Measurements from ENCODE around the gene MARK3. TPM values are rescaled to one million over a fixed set of nuclear protein-coding genes. Genes with fewer than 3 reads are reported as not detected.

MARK3 gene
- polyA plus RNA-seq, 1 donor (not counting 4 experiments of a cell fraction or from before 2014, with no cell fraction given), result 133 TPM

- no peak overlapping the region for H3K27ac ChIP-seq (ENCODE audit: control insufficient read depth, insufficient read depth, low read length)
- dilution Hi-C loops (cut with MboI; ENCODE audit: extremely low pct_ligation_motif_present, low sequenced_read_pairs), result no loop called here
- no peak overlapping the region for H2AFZ ChIP-seq (ENCODE audit: control insufficient read depth, low read length)
- TF ChIP-seq, protein P1, sequence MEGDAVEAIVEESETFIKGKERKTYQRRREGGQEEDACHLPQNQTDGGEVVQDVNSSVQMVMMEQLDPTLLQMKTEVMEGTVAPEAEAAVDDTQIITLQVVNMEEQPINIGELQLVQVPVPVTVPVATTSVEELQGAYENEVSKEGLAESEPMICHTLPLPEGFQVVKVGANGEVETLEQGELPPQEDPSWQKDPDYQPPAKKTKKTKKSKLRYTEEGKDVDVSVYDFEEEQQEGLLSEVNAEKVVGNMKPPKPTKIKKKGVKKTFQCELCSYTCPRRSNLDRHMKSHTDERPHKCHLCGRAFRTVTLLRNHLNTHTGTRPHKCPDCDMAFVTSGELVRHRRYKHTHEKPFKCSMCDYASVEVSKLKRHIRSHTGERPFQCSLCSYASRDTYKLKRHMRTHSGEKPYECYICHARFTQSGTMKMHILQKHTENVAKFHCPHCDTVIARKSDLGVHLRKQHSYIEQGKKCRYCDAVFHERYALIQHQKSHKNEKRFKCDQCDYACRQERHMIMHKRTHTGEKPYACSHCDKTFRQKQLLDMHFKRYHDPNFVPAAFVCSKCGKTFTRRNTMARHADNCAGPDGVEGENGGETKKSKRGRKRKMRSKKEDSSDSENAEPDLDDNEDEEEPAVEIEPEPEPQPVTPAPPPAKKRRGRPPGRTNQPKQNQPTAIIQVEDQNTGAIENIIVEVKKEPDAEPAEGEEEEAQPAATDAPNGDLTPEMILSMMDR (optimal IDR thresholded peaks at IDR 0.05 in 1 of 3, IDR thresholded peaks at IDR 0.05 in 1 of 3, conservative IDR thresholded peaks at IDR 0.05 in 1 of 3; ENCODE audit: extremely low read depth in 1 of 3, insufficient read depth in 2 of 3, low read length in 3 of 3), result no peak
- no peak for TF ChIP-seq EZH2 (IDR thresholded peaks at IDR 0.05; ENCODE audit: low read length)
- H3K79me2 ChIP-seq (ENCODE audit: control insufficient read depth, insufficient read depth, low read length), result no peaks in the 10 kb centered on the region
- no peak for DNase-seq (ENCODE audit: low read depth, low spot score)
- no peaks in the 10 kb centered on the region for H3K9me3 ChIP-seq (ENCODE audit: control insufficient read depth, low read depth, low read length)
- H4K20me1 ChIP-seq (ENCODE audit: control insufficient read depth, extremely low read depth, insufficient read depth, low read length), result peaks cover 10% of the 10 kb centered on the region
- no peak overlapping the region for H3K9ac ChIP-seq (ENCODE audit: control insufficient read depth, extremely low read depth, insufficient read depth, low read length)
- FAIRE-seq, result no peak
- peaks cover 20% of the 10 kb centered on the region for H3K4me1 ChIP-seq (ENCODE audit: control insufficient read depth, extremely low read depth, insufficient read depth, low read length)
- no peak overlapping the region for H3K4me2 ChIP-seq (ENCODE audit: control insufficient read depth, extremely low read depth, insufficient read depth, low read depth, low read length)
- H3K36me3 ChIP-seq (ENCODE audit: control insufficient read depth in 2 of 2, extremely low read depth in 1 of 2, insufficient read depth in 2 of 2, low read length in 2 of 2), result no peaks in the 10 kb centered on the region
- no peak overlapping the region for H3K4me3 ChIP-seq (ENCODE audit: control insufficient read depth in 2 of 3, extremely low read depth in 1 of 3, insufficient read depth in 2 of 3, low read depth in 1 of 3, low read length in 3 of 3)
- H3K27me3 ChIP-seq (ENCODE audit: control insufficient read depth, extremely low read depth, insufficient read depth, low read length), result no peaks in the 10 kb centered on the region
- peaks cover 11% of the 10 kb centered on the region for H3K9me1 ChIP-seq (ENCODE audit: control insufficient read depth, extremely low read depth, insufficient read depth, low read length)
Measured at GRCh38 chr14:103548463-103549351, 163.5 kb downstream of the MARK3 start.

DNA sequence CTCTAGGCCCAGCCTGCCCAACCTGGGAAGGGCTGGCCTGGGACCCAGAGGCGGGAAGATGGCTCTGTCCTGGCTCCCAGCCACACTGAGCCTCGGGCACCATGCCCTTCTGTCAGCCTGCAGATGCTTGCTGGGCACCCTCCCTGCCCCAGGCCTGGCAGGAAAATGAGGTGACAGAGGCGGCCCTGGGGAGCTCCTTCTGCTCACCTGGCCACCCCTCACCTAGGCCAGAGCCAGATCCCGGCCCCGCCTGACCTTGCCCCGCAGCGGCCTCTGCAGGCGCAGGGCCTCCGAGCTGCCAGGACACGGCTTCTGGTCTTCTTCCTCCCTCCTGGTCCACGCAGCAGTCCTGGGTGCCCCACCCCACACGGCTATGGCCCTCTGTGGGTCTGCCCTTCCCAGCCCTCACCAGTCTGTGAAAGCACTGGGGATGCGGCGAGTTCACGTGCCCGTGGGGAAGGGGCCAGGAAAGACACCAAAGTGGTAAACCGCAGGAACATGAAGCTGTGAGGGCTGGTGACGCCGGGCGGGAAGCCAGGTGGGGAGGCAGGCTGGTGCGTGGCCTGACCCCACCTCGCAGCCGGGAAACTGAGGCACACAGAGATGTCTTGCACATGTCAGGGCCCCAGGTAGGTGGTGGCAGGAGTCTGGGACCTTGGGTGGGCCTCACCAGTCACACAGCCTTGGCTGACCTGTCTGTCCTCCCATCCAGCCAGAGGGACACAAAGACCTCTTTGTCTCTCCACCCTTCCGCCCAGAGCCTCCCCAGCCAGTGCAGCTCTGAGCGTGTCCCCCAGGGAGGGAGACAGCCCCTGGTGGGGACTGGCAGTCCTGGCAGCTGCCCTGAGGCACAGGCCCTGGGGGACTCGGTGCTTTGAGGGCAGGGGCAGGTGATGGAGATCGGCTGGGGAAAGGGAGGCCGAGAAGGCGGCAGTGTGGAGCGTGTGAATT lies 164.4 kb downstream of the MARK3 start:
- dilution Hi-C loops (cut with MboI; ENCODE audit: extremely low pct_ligation_motif_present, low sequenced_read_pairs), result no loop called here
- H3K9me1 ChIP-seq (ENCODE audit: control insufficient read depth, extremely low read depth, insufficient read depth, low read length), result peaks cover 11% of the 10 kb centered on the region
- no peak overlapping the region for H3K9ac ChIP-seq (ENCODE audit: control insufficient read depth, extremely low read depth, insufficient read depth, low read length)
- no peak for TF ChIP-seq EZH2 (IDR thresholded peaks at IDR 0.05; ENCODE audit: low read length)
- TF ChIP-seq, protein P1 (optimal IDR thresholded peaks at IDR 0.05 in 1 of 3, IDR thresholded peaks at IDR 0.05 in 1 of 3, conservative IDR thresholded peaks at IDR 0.05 in 1 of 3; ENCODE audit: extremely low read depth in 1 of 3, insufficient read depth in 2 of 3, low read length in 3 of 3), result peak in 1 of 3 experiments; percentile 38
- H3K4me3 ChIP-seq (ENCODE audit: control insufficient read depth in 2 of 3, extremely low read depth in 1 of 3, insufficient read depth in 2 of 3, low read depth in 1 of 3, low read length in 3 of 3), result no peak overlapping the region
- no peak overlapping the region for H3K4me2 ChIP-seq (ENCODE audit: control insufficient read depth, extremely low read depth, insufficient read depth, low read depth, low read length)
- peaks cover 10% of the 10 kb centered on the region for H4K20me1 ChIP-seq (ENCODE audit: control insufficient read depth, extremely low read depth, insufficient read depth, low read length)
- H3K4me1 ChIP-seq (ENCODE audit: control insufficient read depth, extremely low read depth, insufficient read depth, low read length), result peaks cover 18% of the 10 kb centered on the region
- no peaks in the 10 kb centered on the region for H3K36me3 ChIP-seq (ENCODE audit: control insufficient read depth in 2 of 2, extremely low read depth in 1 of 2, insufficient read depth in 2 of 2, low read length in 2 of 2)
- H3K27ac ChIP-seq (ENCODE audit: control insufficient read depth, insufficient read depth, low read length), result no peak overlapping the region
- DNase-seq (ENCODE audit: low read depth, low spot score), result no peak
- H3K9me3 ChIP-seq (ENCODE audit: control insufficient read depth, low read depth, low read length), result no peaks in the 10 kb centered on the region
- no peak for FAIRE-seq
- no peak overlapping the region for H2AFZ ChIP-seq (ENCODE audit: control insufficient read depth, low read length)
- no peaks in the 10 kb centered on the region for H3K27me3 ChIP-seq (ENCODE audit: control insufficient read depth, extremely low read depth, insufficient read depth, low read length)
- no peaks in the 10 kb centered on the region for H3K79me2 ChIP-seq (ENCODE audit: control insufficient read depth, insufficient read depth, low read length)
